GM19467 (cell line): ENCODE data around the gene CDH18.
"Not testable (repeated sequence)": the region's sequence is repeated elsewhere in the genome, so short reads cannot be mapped to it uniquely, and the experiment has no call there.

Experiments used
- ATAC-seq: cut with Tn5 transposase; IDR thresholded peaks from one replicate; pipeline ENCODE4 v1.9.1; 2021; ENCODE audit warnings: mild to moderate bottlenecking, moderate library complexity; ENCODE audit not compliant: unreplicated experiment

CDH18 gene

GRCh38 chr5:19865336-19866089, 122.5 kb downstream of the CDH18 start:
- ATAC-seq: no peak

- ATAC-seq: no peak
Measured at GRCh38 chr5:19862711-19863110, 125.3 kb downstream of the CDH18 start.

- no peak for ATAC-seq
Measured at GRCh38 chr5:19859020-19859419, 129.0 kb downstream of the CDH18 start.

GRCh38 chr5:19855931-19856330, 132.1 kb downstream of the CDH18 start:
- ATAC-seq: no peak

GRCh38 chr5:19855453-19855852, 132.5 kb downstream of the CDH18 start:
- no peak for ATAC-seq

- no peak for ATAC-seq
Measured at GRCh38 chr5:19855031-19855430, 133.0 kb downstream of the CDH18 start.

GRCh38 chr5:19853616-19854240, 134.3 kb downstream of the CDH18 start:
- no peak for ATAC-seq

- no peak for ATAC-seq
Measured at GRCh38 chr5:19837536-19838174, 150.3 kb downstream of the CDH18 start.

GRCh38 chr5:19835442-19835841, 152.6 kb downstream of the CDH18 start:
- no peak for ATAC-seq

- ATAC-seq: not testable (repeated sequence)
Measured at GRCh38 chr5:19812720-19813119, 175.3 kb downstream of the CDH18 start.

GRCh38 chr5:19806756-19807155, 181.2 kb downstream of the CDH18 start:
- ATAC-seq: no peak

GRCh38 chr5:19802686-19803085, 185.3 kb downstream of the CDH18 start:
- no peak for ATAC-seq

GRCh38 chr5:19795218-19795617, 192.8 kb downstream of the CDH18 start:
- ATAC-seq: no peak

GRCh38 chr5:19790829-19791466, 197.1 kb downstream of the CDH18 start:
- ATAC-seq: no peak

- ATAC-seq: no peak
Measured at GRCh38 chr5:19782566-19782965, 205.4 kb downstream of the CDH18 start.

GRCh38 chr5:19777363-19777762, 210.6 kb downstream of the CDH18 start:
- ATAC-seq: no peak

GRCh38 chr5:19776886-19777285, 211.1 kb downstream of the CDH18 start:
- not testable (repeated sequence) for ATAC-seq

GRCh38 chr5:19771174-19771835, 216.7 kb downstream of the CDH18 start:
- ATAC-seq: no peak

- no peak for ATAC-seq
Measured at GRCh38 chr5:19770396-19770795, 217.6 kb downstream of the CDH18 start.

- ATAC-seq: no peak
Measured at GRCh38 chr5:19767987-19768386, 220.0 kb downstream of the CDH18 start.

- no peak for ATAC-seq
Measured at GRCh38 chr5:19753579-19753978, 234.4 kb downstream of the CDH18 start.
